Skin of body (tissue), 2 donors: ENCODE results near the gene UGT1A10. TPM values are rescaled to one million over a fixed set of nuclear protein-coding genes. Genes with fewer than 3 reads are reported as not detected.

Source experiments
- DNase-seq: peaks from one replicate; lab custom pipeline; 2025; lab: John Stamatoyannopoulos, UW
- total RNA-seq: library from RNA; depleted of rRNA; stranded (reverse); fragments of >200 nt; gene quantifications from one replicate; pipeline ENCODE4 v1.2.3, GENCODE V29; 2014

Gene UGT1A10
- total RNA-seq, 1 donor from 2014 or later: not detected

DNA sequence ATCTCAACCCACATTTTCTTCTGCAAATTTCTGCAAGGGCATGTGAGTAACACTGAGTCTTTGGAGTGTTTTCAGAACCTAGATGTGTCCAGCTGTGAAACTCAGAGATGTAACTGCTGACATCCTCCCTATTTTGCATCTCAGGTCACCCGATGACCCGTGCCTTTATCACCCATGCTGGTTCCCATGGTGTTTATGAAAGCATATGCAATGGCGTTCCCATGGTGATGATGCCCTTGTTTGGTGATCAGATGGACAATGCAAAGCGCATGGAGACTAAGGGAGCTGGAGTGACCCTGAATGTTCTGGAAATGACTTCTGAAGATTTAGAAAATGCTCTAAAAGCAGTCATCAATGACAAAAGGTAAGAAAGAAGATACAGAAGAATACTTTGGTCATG lies 131.8 kb downstream of the UGT1A10 start:
- no peak for DNase-seq

DNA sequence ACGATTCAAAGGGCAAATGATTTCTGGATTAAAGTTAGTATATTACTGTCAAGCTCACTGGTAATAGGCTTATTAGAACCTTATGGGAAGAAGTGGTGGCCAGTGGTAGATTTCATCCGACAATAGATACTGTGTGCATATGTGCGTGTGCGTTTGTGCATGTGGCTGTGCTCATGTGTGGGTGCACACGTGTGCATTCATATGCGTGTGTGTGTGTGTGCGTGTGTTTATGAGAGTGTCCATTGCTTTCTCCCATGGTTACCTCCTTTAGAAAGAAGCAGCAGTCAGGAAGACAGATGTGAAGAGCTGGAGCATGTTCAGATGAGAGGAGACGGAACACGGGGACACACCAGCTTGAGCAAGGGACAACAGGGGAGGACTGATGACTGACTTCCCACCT lies 133.0 kb downstream of the UGT1A10 start:
- DNase-seq: no peak

DNA sequence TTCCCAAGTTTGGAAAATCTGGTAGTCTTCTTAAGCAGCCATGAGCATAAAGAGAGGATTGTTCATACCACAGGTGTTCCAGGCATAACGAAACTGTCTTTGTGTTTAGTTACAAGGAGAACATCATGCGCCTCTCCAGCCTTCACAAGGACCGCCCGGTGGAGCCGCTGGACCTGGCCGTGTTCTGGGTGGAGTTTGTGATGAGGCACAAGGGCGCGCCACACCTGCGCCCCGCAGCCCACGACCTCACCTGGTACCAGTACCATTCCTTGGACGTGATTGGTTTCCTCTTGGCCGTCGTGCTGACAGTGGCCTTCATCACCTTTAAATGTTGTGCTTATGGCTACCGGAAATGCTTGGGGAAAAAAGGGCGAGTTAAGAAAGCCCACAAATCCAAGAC lies 135.9 kb downstream of the UGT1A10 start:
- no peak for DNase-seq

DNA sequence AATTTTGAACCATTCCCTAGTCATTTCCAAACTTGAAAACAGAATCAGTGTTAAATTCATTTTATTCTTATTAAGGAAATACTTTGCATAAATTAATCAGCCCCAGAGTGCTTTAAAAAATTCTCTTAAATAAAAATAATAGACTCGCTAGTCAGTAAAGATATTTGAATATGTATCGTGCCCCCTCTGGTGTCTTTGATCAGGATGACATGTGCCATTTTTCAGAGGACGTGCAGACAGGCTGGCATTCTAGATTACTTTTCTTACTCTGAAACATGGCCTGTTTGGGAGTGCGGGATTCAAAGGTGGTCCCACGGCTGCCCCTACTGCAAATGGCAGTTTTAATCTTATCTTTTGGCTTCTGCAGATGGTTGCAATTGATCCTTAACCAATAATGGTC lies 136.3 kb downstream of the UGT1A10 start:
- no peak for DNase-seq

DNA sequence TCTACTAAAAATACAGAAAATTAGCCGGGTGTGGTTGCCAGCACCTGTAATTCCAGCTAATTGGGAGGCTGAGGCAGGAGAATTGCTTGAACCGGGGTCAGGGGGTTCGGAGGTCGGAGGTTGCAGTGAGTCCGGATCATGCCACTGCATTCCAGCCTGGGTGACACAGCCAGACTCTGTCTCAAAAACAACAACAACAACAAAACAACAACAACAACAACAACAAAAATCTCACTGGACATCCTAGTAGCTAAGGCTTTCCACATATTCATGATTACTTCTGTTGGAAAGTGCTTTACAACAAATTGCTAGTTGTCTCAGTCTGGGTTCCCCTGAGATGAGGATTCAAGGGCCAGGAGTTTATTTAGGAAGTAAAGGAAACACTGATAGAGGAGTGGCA lies 137.6 kb downstream of the UGT1A10 start:
- no peak for DNase-seq

DNA sequence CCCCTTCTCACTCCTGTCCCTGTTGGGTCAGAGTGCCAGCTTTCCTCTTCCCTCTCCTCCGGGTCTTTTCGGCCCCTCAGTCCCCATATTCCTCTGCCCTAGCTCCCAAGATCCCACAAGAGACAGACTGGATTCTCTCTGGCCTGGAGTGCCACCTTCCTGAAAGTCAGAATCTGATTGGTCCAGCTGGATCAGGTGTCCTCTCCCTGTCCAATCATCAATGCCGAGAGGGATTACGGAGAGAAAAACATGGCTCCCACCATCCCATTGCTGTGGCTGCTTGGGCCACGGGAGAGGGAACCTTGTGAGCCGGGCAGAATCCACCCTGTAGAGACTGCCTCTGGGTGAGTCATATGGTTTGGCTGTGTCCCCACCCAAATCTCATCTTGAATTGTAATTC lies 139.2 kb downstream of the UGT1A10 start:
- DNase-seq: no peak

DNA sequence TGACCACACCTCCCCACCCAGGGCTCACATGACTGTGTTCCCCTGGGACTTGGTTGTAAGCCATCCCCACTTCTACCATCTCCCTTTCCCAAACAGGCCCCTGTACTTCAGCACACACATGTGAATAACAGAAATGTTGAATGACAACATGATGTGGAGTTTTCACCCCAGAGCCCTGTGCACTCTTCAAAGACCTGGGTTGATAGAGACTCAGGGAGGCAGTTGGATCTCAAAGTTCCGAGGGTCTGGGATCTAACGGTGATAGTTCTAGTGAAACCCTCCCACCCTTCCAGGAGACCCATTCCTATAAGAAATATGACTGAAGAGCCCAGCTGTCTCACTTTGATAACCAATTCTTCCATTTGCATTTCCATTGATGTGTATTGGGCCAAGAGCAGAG lies 141.8 kb downstream of the UGT1A10 start, which contains the start of gene MROH2A:
TSS of gene MROH2A (plus strand) at position 301 of the 400 bp plus-strand sequence. CDS start 1,029 bp downstream, outside the sequence.
- no peak for DNase-seq

DNA sequence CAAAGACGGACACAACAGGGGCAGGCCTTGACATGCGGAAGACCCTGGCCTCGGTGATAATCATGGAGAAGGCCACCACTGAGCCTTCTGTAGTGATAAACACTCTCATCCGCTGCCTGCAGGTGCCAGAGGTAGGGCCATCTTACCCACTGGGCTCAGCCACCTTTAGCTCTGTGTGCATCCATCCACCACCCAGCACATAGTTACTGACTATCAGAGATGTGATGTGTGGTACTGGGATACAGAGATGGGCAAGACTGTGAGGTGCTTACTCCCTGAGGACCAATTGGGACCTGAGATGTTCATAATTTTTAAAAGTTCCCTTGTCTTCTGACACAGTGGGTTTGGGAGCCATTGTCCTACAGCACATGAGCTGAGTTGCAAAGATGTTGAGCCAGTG lies 143.5 kb downstream of the UGT1A10 start:
- no peak for DNase-seq

DNA sequence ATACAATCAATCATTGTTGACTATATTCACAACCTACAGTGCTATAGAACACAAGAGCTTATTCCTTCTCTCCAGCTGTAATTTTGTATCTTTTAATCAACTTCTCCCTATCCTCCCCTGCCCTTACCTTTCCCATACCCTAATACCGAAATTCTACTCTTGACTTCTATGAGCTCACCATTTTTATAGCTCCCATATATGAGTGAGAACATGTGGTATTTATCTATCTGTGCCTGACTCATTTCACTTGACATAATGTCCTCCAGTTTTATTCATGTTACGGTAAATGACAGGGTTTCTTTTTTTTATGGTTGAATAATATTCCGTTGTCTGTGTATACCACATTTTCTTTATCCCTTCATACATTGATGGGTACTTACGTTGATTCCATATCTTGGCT lies 144.5 kb downstream of the UGT1A10 start:
- no peak for DNase-seq

DNA sequence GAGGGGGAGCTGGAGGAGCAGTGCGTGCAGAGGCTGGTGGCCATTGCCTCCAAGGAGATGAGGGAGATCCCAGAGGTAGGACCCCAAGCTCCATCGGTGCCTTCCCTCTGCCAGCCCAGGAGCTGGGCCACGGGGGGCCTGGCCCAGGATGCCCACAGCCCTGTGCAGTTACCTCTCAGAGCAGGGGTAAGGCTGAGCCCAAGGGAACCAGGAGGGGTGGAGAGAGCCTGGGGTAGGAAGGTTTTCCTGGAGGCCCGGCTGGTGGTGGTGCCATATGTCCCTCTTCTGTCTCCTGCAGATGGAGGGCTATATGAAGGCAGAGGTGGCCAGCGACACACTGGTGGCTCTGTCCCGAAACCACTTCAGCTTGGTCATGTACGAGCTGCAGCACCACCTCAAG lies 153.3 kb downstream of the UGT1A10 start:
- DNase-seq: no peak

DNA sequence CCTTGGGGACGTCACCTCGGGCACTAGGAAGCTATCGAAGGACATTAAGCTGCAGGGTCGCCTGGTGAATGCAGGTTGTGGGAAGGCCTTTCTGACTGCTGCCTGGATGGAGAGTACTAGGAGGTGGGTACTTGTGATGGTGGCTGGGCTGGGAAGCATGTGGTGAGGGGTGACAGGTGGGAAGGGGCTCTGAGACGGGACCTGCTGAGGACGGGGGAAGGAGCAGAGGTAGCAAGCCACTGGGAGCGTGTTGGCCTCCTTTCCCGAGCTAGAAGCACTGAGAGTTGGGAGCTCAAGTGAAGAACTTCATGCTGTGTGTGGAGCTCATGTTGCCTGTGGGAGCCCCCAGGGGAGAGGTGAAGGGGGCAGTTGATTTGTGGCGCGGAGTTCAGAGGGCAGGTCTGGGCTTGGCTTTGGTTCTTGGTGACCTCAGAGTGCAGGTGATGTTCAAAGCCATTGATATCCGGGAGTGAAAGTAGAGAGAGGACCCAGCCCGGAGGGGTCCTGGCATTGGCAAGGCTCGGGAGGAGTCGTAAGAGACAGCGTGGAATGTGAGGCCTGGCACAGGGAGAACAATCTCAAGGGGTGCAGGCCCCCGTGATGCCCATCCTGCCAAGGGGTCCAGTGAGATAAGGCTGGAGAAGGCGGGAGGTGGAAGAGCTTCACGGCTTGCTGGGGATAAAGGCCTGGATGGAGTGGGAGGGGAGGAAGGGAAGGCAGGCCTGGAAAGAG lies 155.1 kb downstream of the UGT1A10 start:
- no peak for DNase-seq

DNA sequence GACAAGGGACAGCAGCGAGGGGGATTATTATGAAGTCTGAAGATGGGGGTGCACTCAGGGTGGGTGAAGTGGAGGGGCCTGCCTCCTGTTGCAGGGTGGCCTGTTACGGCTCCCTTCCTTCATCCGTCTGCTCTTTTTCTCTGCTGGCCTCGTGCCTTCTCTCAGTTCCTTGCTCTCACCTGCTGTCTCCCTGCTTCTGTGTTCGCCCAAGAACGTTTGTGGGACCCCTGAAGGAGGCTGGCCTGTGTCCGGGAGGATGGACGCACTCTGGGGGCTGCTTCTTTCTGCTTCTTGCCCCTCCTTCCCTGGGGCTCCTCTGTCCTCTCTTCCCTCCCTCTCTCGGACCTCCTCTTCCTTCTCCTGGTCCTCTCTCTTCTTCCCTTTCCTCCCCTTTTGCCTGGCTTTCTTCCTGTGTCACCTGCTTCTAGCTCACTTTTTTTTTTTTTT lies 155.7 kb downstream of the UGT1A10 start:
- no peak for DNase-seq

DNA sequence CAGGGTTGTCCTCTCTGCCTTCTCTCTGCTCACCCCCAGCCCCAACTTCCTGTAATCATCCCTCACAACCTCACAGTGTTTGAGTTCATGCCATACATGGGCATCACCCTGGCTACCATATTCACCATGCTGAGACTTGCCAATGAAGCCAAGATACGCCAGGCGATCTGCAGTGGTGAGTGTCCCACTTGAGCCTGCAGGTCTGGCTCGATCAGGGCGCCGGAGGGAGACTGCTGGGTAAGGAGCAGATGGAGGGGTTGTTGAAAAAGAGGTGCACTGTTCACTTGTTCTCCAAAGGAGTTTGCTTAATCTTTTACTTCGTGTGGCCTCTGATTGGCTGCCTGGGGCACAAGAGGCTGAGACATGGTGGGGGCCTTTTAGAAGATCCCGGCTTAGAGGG lies 156.5 kb downstream of the UGT1A10 start:
- DNase-seq: no peak

DNA sequence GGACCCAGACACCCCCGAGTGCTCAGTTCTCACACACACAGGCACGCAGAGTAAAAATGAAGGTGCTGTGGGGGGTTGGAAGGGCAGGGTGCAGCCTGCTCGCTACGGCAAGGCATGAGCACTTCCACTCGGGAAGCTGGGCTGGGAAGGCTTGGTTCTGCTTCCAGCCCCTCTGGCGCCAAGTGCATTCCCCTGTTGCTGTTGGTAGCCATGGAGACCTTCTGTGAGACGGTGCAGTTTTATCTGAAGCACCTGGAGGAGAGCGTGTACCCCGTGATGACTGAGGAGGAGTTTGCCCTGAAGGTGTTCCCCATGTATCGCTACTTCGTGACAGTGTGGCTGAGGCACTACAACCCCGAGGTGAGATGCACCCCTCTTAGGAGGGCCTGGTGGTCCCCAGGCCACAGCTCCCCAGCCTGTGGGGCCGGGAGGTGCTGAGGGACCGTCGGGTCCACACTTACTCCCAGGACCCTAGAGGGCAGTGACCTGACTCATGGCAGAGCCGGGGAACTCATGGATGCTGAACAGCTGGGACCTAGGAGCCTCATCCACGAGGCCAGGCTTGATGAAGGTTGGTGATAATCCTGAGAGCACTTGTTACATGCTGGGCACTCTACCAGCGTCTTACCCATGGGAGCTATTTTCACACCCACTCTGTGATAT lies 157.3 kb downstream of the UGT1A10 start:
- DNase-seq: no peak

DNA sequence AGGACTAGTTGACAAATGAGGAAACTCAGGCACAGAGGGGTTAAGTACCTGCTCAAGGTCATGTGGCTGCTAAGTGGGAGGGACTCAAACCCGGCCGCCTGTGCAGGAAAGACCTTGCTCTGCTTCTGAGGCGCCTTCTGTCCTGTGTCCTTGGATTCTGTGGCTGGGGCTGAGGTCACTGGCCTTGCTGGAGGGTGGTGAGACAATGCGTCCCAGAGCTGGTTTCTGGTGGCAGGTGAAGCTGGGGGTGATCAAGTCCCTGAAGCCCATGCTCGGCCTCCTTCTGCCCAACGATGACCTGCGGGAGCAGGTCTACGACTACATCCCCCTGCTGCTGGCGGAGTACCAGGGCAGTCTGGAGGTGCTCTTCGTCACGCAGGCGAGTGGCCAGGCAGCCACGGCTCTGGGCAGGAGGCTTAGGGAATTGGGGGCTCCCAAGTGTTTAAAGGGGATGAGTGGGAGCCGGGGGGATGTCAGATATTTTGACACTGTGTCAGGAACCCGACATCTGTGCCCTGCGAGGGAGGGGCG lies 157.9 kb downstream of the UGT1A10 start:
- no peak for DNase-seq

DNA sequence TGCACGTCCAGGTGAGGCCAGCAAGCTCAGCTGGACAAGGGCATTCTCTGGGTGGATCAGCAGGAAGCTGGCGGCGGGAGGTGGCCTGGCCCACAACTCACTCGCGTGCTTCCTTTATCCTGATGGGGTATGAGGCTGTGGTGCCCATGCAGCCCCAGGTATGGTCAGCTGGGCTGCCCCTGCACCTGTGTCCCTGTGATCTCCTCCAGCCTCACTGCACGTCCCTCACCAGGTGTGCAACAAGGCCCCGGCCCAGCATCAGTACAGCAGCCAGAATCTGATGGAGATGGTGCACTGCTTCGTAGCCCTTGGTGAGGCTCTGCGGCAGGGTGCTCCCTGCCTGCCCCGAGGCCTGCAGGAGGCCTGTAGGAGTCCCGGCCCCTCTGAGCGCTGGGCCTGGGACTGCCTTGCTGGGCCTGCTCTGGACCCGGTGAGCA lies 159.5 kb downstream of the UGT1A10 start:
- DNase-seq: no peak

DNA sequence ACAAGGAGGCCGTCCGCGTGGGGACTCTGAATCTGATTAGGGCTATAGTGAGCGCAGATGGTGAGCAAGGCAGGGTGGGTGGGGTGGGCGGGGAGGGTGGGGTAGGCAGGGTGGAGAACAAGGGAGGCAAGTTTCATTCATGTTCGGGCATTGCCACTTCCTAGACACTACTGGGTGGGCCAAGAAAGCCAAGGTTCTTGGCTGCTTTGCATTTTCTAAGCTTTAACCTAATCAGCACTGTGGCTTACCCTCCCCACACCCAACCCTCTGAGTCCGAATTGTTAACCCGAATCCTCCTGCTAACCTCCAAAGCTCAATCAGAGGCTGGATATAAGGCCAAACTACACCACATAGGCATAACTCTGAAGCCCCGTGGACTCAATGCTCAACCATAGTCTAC lies 160.0 kb downstream of the UGT1A10 start:
- DNase-seq: no peak

DNA sequence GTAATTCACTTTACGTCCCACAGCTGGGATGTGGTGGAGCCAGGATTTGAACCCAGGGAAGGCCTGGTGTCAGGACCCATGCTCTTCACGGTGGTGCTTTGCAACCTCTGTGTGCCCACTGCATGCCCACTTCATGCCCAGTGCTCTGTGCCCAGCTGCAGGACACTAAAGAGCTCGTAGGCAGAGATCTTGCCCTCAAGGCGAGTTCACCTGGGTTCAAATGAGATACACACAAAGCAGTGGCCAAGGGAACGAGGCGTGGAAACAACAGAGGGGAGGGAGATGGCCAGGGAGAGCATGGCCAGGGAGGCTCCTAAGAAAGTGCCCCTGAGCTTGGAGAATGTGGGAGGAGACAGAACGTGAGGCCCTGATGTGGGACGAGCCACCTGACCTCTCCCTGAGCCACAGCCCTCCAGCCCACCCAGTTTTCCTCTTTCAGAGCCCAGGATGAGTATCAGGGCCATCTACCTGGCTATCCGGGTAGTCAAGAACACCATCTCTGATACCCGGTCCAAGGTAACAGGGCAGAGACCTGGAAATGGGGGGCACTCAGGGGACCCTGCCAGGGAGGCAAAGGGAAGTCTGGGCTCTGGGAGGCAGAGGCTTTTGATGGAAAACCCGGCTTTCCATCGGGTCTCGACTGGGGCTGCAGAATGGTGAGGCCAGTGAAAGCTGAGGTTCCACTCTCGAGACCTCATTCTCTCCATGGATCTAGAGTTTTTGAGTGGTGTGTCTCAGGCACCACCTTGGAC lies 162.3 kb downstream of the UGT1A10 start:
- DNase-seq: no peak

DNA sequence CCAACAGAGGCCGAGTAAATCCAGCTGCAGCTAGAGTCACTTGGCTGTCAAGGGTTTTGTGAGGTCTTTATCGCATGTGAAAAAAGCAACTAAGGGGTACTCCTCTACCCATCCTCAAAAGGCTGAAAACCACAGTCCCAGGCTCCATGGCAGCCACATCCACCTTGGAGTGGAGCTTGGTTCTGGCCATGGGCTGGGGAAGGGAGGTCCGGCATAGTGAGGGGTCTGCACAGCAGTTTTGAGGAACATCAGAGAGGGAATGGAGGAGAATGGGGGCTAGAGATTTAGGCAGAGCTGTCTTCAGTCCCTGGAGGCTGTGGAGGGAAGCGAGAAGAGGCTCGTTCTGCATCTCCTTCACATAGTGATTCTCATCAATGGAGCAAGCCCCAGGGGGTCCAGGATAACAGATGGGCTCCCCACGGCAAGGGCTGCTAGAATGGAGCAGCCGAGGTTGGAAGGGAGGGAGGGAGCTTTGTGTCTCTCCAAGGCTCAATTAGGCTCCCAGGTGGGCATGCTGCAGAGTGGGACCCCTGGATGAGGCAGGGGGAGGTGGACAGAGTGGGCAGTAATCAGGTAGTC lies 162.9 kb downstream of the UGT1A10 start:
- DNase-seq: no peak

DNA sequence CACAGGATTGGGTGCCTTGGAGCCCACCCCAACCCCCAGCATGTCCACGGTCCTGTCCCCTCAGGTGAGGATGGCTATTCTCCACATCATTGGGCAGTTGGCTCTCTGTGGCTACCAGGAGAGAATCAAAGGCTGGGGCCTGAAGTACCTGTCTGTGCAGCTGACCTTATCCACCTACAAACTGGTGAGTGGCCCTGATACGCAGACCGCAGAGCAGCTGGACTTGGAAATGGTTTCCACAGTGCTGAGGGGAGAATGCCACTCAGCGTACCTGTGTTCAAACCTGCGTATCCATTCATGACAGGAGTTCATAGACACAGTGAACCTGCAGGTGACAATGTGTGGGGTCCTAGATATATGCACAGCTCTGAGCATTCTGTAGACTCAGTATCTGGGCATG lies 163.5 kb downstream of the UGT1A10 start:
- DNase-seq: no peak

DNA sequence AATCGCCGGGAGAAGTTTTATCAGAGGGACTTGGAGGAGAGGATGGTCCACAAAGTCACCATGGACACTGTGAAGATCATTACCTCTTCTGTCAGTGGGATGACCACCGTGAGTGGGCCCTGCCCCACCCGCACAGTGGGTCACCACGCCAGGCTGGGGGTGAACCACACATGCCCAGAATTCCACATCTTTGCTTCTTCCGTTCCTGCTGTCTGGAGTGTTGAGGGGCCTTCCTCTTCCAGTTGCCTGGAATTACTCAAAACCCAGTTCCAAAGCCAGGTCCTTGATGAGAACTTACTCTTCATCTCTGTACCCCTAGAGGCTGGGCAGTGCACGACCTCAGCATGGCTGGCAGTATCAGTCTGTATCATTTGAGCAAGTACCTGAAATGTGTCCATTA lies 164.0 kb downstream of the UGT1A10 start:
- DNase-seq: no peak
